Measurements from ENCODE around the gene LRRC53.

GRCh38 chr1:74453277-74453676, 59.1 kb downstream of the LRRC53 start:
- TF ChIP-seq, protein P1, sequence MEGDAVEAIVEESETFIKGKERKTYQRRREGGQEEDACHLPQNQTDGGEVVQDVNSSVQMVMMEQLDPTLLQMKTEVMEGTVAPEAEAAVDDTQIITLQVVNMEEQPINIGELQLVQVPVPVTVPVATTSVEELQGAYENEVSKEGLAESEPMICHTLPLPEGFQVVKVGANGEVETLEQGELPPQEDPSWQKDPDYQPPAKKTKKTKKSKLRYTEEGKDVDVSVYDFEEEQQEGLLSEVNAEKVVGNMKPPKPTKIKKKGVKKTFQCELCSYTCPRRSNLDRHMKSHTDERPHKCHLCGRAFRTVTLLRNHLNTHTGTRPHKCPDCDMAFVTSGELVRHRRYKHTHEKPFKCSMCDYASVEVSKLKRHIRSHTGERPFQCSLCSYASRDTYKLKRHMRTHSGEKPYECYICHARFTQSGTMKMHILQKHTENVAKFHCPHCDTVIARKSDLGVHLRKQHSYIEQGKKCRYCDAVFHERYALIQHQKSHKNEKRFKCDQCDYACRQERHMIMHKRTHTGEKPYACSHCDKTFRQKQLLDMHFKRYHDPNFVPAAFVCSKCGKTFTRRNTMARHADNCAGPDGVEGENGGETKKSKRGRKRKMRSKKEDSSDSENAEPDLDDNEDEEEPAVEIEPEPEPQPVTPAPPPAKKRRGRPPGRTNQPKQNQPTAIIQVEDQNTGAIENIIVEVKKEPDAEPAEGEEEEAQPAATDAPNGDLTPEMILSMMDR (IDR thresholded peaks at IDR 0.05) = no peak
- no peak for TF ChIP-seq POLR2A (IDR thresholded peaks at IDR 0.05)

Data from Peyer's patch (tissue), 4 donors.